H1 (cell line): ENCODE measurements around the gene TIMM29. TPM values are rescaled to one million over a fixed set of nuclear protein-coding genes. Genes with fewer than 3 reads are reported as not detected.

ENCODE experiments used
- BACH1 ChIP-seq: IDR thresholded peaks from 2 replicates; pipeline ENCODE4 v1.6.1; 2012; ENCODE audit warnings: low read length, improper control_type of control experiment
- BRCA1 ChIP-seq: IDR thresholded peaks from 2 replicates; pipeline ENCODE4 v1.6.1; 2012; ENCODE audit warnings: low read depth, low read length, improper control_type of control experiment
- CHD2 ChIP-seq: IDR thresholded peaks from 2 replicates; pipeline ENCODE4 v1.6.1; 2012; ENCODE audit warnings: low read length, improper control_type of control experiment
- CHD7 ChIP-seq: fragments of 300-600 bp; sonication (generic); IDR thresholded peaks from 2 replicates; pipeline ENCODE4 v1.7.1; 2012; ENCODE audit warnings: low read length, moderate library complexity, mild to moderate bottlenecking, inconsistent platforms; ENCODE audit not compliant: insufficient replicate concordance
- EP300 ChIP-seq, 2 experiments: IDR thresholded peaks; 1 replicate in 1 of 2; 2 replicates in 1 of 2; pipeline ENCODE4 v1.6.1; 2011 to 2012; ENCODE audit warnings: low read depth in 2 of 2, low read length in 2 of 2, mild to moderate bottlenecking in 2 of 2, borderline replicate concordance in 1 of 2, inconsistent platforms in 1 of 2, moderate library complexity in 1 of 2
- HDAC2 ChIP-seq, 2 experiments: fragments of 300-600 bp in 1 of 2; sonication (generic) in 1 of 2; IDR thresholded peaks; 2 replicates each; pipeline ENCODE4 v1.6.1; 2011 to 2012; ENCODE audit warnings: low read depth in 2 of 2, low read length in 2 of 2, mild to moderate bottlenecking in 2 of 2, moderate library complexity in 2 of 2, borderline replicate concordance in 1 of 2, inconsistent platforms in 1 of 2
- POLR2AphosphoS5 ChIP-seq: IDR thresholded peaks from 2 replicates; pipeline ENCODE4 v1.6.1; 2011; ENCODE audit warnings: low read depth, low read length
- RAD21 ChIP-seq, 2 experiments: IDR thresholded peaks in 1 of 2; conservative IDR thresholded peaks in 1 of 2; 2 replicates each; pipeline ENCODE4 v1.6.1; 2011; ENCODE audit warnings: low read depth in 2 of 2, low read length in 2 of 2, improper control_type of control experiment in 1 of 2, inconsistent platforms in 1 of 2, mild to moderate bottlenecking in 1 of 2, moderate library complexity in 1 of 2
- SIN3A ChIP-seq, 2 experiments: IDR thresholded peaks in 1 of 2; conservative IDR thresholded peaks in 1 of 2; 2 replicates each; pipeline ENCODE4 v1.6.1; 2011 to 2012; ENCODE audit warnings: low read length in 2 of 2, improper control_type of control experiment in 1 of 2, low read depth in 1 of 2, mild to moderate bottlenecking in 1 of 2
- SIX5 ChIP-seq: IDR thresholded peaks from 2 replicates; pipeline ENCODE4 v1.6.1; 2011; ENCODE audit warnings: mild to moderate bottlenecking, low read depth, low read length
- SRF ChIP-seq: IDR thresholded peaks from 2 replicates; pipeline ENCODE4 v1.6.1; 2011; ENCODE audit warnings: mild to moderate bottlenecking, low read depth, low read length, moderate library complexity
- TBP ChIP-seq: IDR thresholded peaks from 2 replicates; pipeline ENCODE4 v1.6.1; 2011; ENCODE audit warnings: low read depth, low read length, improper control_type of control experiment
- polyA plus RNA-seq, 7 experiments: library from polyadenylated mRNA; depleted of rRNA in 3 of 7; stranded (reverse) in 5 of 7; unstranded in 2 of 7; fragments of >200 nt in 5 of 7; fragments of 200-250 nt in 2 of 7; gene quantifications; 1 replicate in 5 of 7; 2 replicates in 1 of 7; 4 replicates in 1 of 7; pipeline versions ENCODE4 v1.2.1 to v1.2.3, GENCODE V29; 2011 to 2013; ENCODE audit warnings: missing spikeins in 2 of 7, mixed read lengths in 2 of 7
- total RNA-seq: library from RNA; stranded (reverse); fragmentation: NEBNext Ultra II Directional; extraction: Animal tissue kit (Norgen Biotek cat#: 25700); gene quantifications from 2 replicates; pipeline ENCODE4 v1.2.1, GENCODE V29; 2021

Gene TIMM29
- total and polyA plus RNA-seq, 2 of the 8 experiments (the other 6 are each of a cell fraction or from before 2014, with no cell fraction given), result 15.9 to 24.0 TPM

GRCh38 chr19:10912619-10913018, 16.0 kb upstream of the TIMM29 start (continued):
- TF ChIP-seq CHD7 (no peak), BACH1 (no peak), SIX5 (no peak), CHD2 (no peak), SRF (no peak), POLR2AphosphoS5 (no peak), SIN3A (conservative IDR thresholded peaks at IDR 0.05 in 1 of 2, IDR thresholded peaks at IDR 0.05 in 1 of 2; ENCODE audit: low read depth in 1 of 2, low read length in 2 of 2) (no peak), EP300 (IDR thresholded peaks at IDR 0.05; ENCODE audit: borderline replicate concordance in 1 of 2, low read depth in 2 of 2, low read length in 2 of 2) (no peak), TBP (no peak), BRCA1 (no peak), HDAC2 (IDR thresholded peaks at IDR 0.05; ENCODE audit: borderline replicate concordance in 1 of 2, low read depth in 2 of 2, low read length in 2 of 2) (no peak), RAD21 (IDR thresholded peaks at IDR 0.05 in 1 of 2, conservative IDR thresholded peaks at IDR 0.05 in 1 of 2; ENCODE audit: low read depth in 2 of 2, low read length in 2 of 2) (no peak)
